Keratinocyte (primary cell): ENCODE results near the gene BTN3A1. TPM values are rescaled to one million over a fixed set of nuclear protein-coding genes. Genes with fewer than 3 reads are reported as not detected.

ENCODE experiments used
- DNase-seq: peaks from one replicate; pipeline ENCODE4 v3.0.0-alpha.2; 2011; ENCODE audit warnings: low read depth, missing footprints, low spot score
- FAIRE-seq: peaks from 2 replicates; lab custom pipeline; 2011; peaks lifted over from hg19 to GRCh38; lab: Jason Lieb, UNC
- H2AFZ ChIP-seq: 2 replicates; pipeline ENCODE4 v1.6.0; 2012; ENCODE audit warnings: low read length, control low read depth, inconsistent platforms; ENCODE audit not compliant: control insufficient read depth
- H3K27ac ChIP-seq: 2 replicates; pipeline ENCODE4 v1.5.1; 2011; ENCODE audit warnings: low read length; ENCODE audit not compliant: control insufficient read depth, insufficient read depth
- H3K27me3 ChIP-seq: 3 replicates; pipeline ENCODE4 v1.6.0; 2011; ENCODE audit warnings: low read length; ENCODE audit not compliant: control insufficient read depth, insufficient read depth; ENCODE audit errors: extremely low read depth
- H3K36me3 ChIP-seq, 2 experiments: 2 replicates in 1 of 2; 3 replicates in 1 of 2; pipeline ENCODE4 v1.5.1; 2011; ENCODE audit warnings: low read length in 2 of 2, mild to moderate bottlenecking in 1 of 2; ENCODE audit not compliant: control insufficient read depth in 2 of 2, insufficient read depth in 2 of 2; ENCODE audit errors: extremely low read depth in 1 of 2
- H3K4me1 ChIP-seq: 3 replicates; pipeline ENCODE4 v1.5.1; 2011; ENCODE audit warnings: low read length; ENCODE audit not compliant: control insufficient read depth, insufficient read depth; ENCODE audit errors: extremely low read depth
- H3K4me2 ChIP-seq: 3 replicates; pipeline ENCODE4 v1.6.0; 2011; ENCODE audit warnings: low read depth, low read length; ENCODE audit not compliant: control insufficient read depth, insufficient read depth; ENCODE audit errors: extremely low read depth
- H3K4me3 ChIP-seq, 3 experiments: fragments of 200-600 bp in 1 of 3; sonication (generic) in 1 of 3; 2 replicates in 2 of 3; 3 replicates in 1 of 3; pipeline ENCODE4 v1.5.1; 2011 to 2016; ENCODE audit warnings: low read length in 3 of 3, mild to moderate bottlenecking in 3 of 3, control low read depth in 2 of 3, inconsistent platforms in 1 of 3, low read depth in 1 of 3, mixed read lengths in 1 of 3, mixed run types in 1 of 3, moderate library complexity in 1 of 3; ENCODE audit not compliant: control insufficient read depth in 2 of 3, insufficient read depth in 2 of 3; ENCODE audit errors: extremely low read depth in 1 of 3
- H3K79me2 ChIP-seq: 2 replicates; pipeline ENCODE4 v1.6.0; 2012; ENCODE audit warnings: low read length; ENCODE audit not compliant: control insufficient read depth, insufficient read depth
- H3K9ac ChIP-seq: 3 replicates; pipeline ENCODE4 v1.6.0; 2011; ENCODE audit warnings: low read length; ENCODE audit not compliant: control insufficient read depth, insufficient read depth; ENCODE audit errors: extremely low read depth
- H3K9me1 ChIP-seq: 3 replicates; pipeline ENCODE4 v1.6.0; 2011; ENCODE audit warnings: low read length; ENCODE audit not compliant: control insufficient read depth, insufficient read depth; ENCODE audit errors: extremely low read depth
- H3K9me3 ChIP-seq: 2 replicates; pipeline ENCODE4 v1.5.1; 2012; ENCODE audit warnings: low read depth, low read length; ENCODE audit not compliant: control insufficient read depth
- H4K20me1 ChIP-seq: 3 replicates; pipeline ENCODE4 v1.6.0; 2011; ENCODE audit warnings: low read length; ENCODE audit not compliant: control insufficient read depth, insufficient read depth; ENCODE audit errors: extremely low read depth
- EZH2 ChIP-seq: IDR thresholded peaks from one replicate; pipeline ENCODE4 v1.6.1; 2012; ENCODE audit warnings: inconsistent platforms, mild to moderate bottlenecking, low read length, moderate library complexity
- dilution Hi-C: fragments of 300-500 bp; cut with MboI; formaldehyde crosslinking; loops from one replicate; pipeline ENCODE4 v1.7.0; 2020; ENCODE audit warnings: low sequenced_read_pairs; ENCODE audit not compliant: extremely low pct_ligation_motif_present
- polyA plus RNA-seq, 5 experiments: library from polyadenylated mRNA; depleted of rRNA in 3 of 5; stranded (reverse) in 3 of 5; stranded (forward) in 1 of 5; unstranded in 1 of 5; fragments of >200 nt; gene quantifications; 1 replicate in 1 of 5; 2 replicates in 3 of 5; 3 replicates in 1 of 5; pipeline versions ENCODE4 v1.2.1 to v1.2.3, GENCODE V29; 2011 to 2012; ENCODE audit warnings: missing spikeins in 2 of 5, low read depth in 1 of 5, low replicate concordance in 1 of 5
- TF ChIP-seq, protein P1 (sequence below), 3 experiments: IDR thresholded peaks in 1 of 3; conservative IDR thresholded peaks in 1 of 3; optimal IDR thresholded peaks in 1 of 3; 2 replicates in 2 of 3; 3 replicates in 1 of 3; pipeline versions ENCODE3 to v1.5.1; 2011; ENCODE audit warnings: low read length in 3 of 3, mild to moderate bottlenecking in 3 of 3, moderate library complexity in 2 of 3, control low read depth in 1 of 3, inconsistent platforms in 1 of 3; ENCODE audit not compliant: insufficient read depth in 2 of 3; ENCODE audit errors: extremely low read depth in 1 of 3

Gene BTN3A1
- polyA plus RNA-seq, 1 donor (not counting 4 experiments of a cell fraction or from before 2014, with no cell fraction given) = 6.9 TPM

- Histone ChIP-seq H3K79me2 (peaks cover 21% of the 10 kb centered on the region), H4K20me1 (no peaks in the 10 kb centered on the region), H3K27me3 (no peaks in the 10 kb centered on the region), H3K4me1 (peaks cover 2% of the 10 kb centered on the region), H3K9ac (no peak overlapping the region), H3K27ac (no peak overlapping the region), H3K4me3 (no peak overlapping the region), H3K9me3 (no peaks in the 10 kb centered on the region), H3K36me3 (peaks cover 44 to 48% of the 10 kb centered on the region in 2 experiments), H2AFZ (no peak overlapping the region), H3K4me2 (no peak overlapping the region), H3K9me1 (no peaks in the 10 kb centered on the region)
- dilution Hi-C loops = no loop called here
- DNase-seq (no peak), FAIRE-seq (no peak)
- TF ChIP-seq EZH2 = no peak
- TF ChIP-seq, protein P1, sequence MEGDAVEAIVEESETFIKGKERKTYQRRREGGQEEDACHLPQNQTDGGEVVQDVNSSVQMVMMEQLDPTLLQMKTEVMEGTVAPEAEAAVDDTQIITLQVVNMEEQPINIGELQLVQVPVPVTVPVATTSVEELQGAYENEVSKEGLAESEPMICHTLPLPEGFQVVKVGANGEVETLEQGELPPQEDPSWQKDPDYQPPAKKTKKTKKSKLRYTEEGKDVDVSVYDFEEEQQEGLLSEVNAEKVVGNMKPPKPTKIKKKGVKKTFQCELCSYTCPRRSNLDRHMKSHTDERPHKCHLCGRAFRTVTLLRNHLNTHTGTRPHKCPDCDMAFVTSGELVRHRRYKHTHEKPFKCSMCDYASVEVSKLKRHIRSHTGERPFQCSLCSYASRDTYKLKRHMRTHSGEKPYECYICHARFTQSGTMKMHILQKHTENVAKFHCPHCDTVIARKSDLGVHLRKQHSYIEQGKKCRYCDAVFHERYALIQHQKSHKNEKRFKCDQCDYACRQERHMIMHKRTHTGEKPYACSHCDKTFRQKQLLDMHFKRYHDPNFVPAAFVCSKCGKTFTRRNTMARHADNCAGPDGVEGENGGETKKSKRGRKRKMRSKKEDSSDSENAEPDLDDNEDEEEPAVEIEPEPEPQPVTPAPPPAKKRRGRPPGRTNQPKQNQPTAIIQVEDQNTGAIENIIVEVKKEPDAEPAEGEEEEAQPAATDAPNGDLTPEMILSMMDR (optimal IDR thresholded peaks at IDR 0.05 in 1 of 3, IDR thresholded peaks at IDR 0.05 in 1 of 3, conservative IDR thresholded peaks at IDR 0.05 in 1 of 3; ENCODE audit: extremely low read depth in 1 of 3, insufficient read depth in 2 of 3, low read length in 3 of 3) = no peak
Observed at GRCh38 chr6:26464014-26464413, 61.9 kb downstream of the BTN3A1 start.

DNA sequence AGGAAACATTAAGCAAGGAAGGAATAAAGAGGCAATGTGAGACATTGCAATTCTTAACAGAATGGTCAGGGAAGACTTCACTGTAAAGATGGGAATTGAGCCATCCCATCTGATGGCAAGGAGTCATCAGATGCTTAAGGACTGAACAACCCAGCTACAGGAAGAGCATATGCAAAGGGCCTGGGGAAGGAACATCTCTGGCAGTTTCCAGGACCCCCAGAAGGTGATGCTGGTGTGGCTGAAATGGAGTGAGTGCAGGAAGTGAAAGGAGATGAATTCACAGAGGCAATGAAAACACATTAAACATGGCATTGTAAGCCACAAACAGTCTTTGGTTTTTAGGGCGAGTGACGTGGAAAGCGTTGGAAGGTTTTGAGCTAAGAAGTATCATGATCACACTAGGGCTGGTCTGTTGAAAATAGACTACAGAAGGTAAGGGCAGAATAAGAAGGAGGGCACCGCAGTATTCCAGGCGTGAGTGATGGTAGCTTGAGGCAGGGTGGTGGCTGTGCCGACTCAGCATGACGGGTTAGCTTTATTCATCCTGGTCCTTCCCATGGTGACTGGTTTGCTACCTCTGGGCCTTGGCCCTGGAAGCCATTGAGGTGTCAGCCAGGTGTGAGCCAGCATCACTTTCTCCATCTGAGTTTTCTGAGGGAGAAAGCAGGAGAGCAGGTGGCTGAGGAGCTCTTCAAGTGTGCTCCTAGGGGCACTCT lies 62.5 kb downstream of the BTN3A1 start:
- Histone ChIP-seq H3K4me1 (no peaks in the 10 kb centered on the region), H2AFZ (no peak overlapping the region), H3K9ac (no peak overlapping the region), H3K79me2 (peaks cover 16% of the 10 kb centered on the region), H3K27me3 (no peaks in the 10 kb centered on the region), H3K27ac (no peak overlapping the region), H3K36me3 (peaks cover 45 to 48% of the 10 kb centered on the region in 2 experiments), H3K4me2 (no peak overlapping the region), H4K20me1 (no peaks in the 10 kb centered on the region), H3K9me3 (no peaks in the 10 kb centered on the region), H3K4me3 (no peak overlapping the region), H3K9me1 (no peaks in the 10 kb centered on the region)
- dilution Hi-C loops = no loop called here
- no peak for DNase-seq
- TF ChIP-seq EZH2 = no peak
- TF ChIP-seq, protein P1 (optimal IDR thresholded peaks at IDR 0.05 in 1 of 3, IDR thresholded peaks at IDR 0.05 in 1 of 3, conservative IDR thresholded peaks at IDR 0.05 in 1 of 3; ENCODE audit: extremely low read depth in 1 of 3, insufficient read depth in 2 of 3, low read length in 3 of 3) = no peak
- FAIRE-seq = no peak

Other genes starting within 250 kb of the BTN3A1 start
- 10.8 to 12.2 TPM (median 11.8 TPM) in 3 replicates for gene BTN3A2, start 37.1 kb upstream of the BTN3A1 start, polyA plus RNA-seq
- gene BTN2A2, start 19.2 kb upstream of the BTN3A1 start, polyA plus RNA-seq = 5.0 to 8.3 TPM (median 6.1 TPM) in 3 replicates
- gene BTN3A3, start 38.2 kb downstream of the BTN3A1 start, polyA plus RNA-seq = 7.4 to 10.9 TPM (median 9.8 TPM) in 3 replicates
- gene BTN2A1, start 55.7 kb downstream of the BTN3A1 start, polyA plus RNA-seq = 12.5 to 14.7 TPM (median 13.9 TPM) in 3 replicates
- not detected in 3 replicates for gene BTN1A1, start 98.0 kb downstream of the BTN3A1 start, polyA plus RNA-seq
- gene HMGN4, start 136.1 kb downstream of the BTN3A1 start, polyA plus RNA-seq = 46.4 to 62.6 TPM (median 54.0 TPM) in 3 replicates
- 16.0 to 21.4 TPM (median 16.8 TPM) in 3 replicates for gene ABT1, start 194.7 kb downstream of the BTN3A1 start, polyA plus RNA-seq